ENCODE measurements around the gene SLN. TPM values are rescaled to one million over a fixed set of nuclear protein-coding genes. Genes with fewer than 3 reads are reported as not detected.
A peak's percentile ranks its signal among the peaks of the same experiment; 100 is the strongest.

SLN gene
- total and polyA plus RNA-seq, 12 donors = 0.33 to 13.0 (median 2.5) TPM; not detected in 6

DNA sequence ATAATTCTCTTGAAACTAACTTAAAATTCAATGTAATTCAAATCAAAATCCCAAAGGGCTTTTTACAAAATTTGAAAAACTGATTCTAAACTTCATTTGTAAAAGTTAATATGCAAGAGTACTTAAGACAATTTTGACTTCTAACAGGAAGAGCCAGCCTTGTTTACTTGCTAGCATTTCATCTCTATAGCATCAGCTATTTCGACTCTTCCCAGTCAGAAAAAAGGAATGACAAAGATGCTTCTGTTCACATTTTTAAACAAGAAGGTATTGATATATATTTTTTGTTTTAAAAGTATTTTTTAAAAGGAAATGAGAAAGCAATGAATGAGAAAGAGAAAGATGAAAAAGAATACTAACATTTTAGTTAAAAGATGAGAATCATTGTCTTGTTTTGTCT, 16.4 kb downstream of the SLN start:
- Histone ChIP-seq H3K9me3 (replicated peaks in 1 of 3) (no peaks in the 10 kb centered on the region), H3K4me1 (replicated peaks in 1 of 2) (no peaks in the 10 kb centered on the region), H3K27ac (no peak overlapping the region), H3K27me3 (peaks cover 8% of the 10 kb centered on the region), H3K4me3 (no peak overlapping the region), H3K36me3 (replicated peaks in 1 of 2) (no peaks in the 10 kb centered on the region)
- intact Hi-C loops (cut with DNase I) = no loop called here
- DNase-seq = no peak
- TF ChIP-seq CTCF (IDR thresholded peaks at IDR 0.05) (no peak), POLR2A (IDR thresholded peaks at IDR 0.05) (no peak)
- whole genome bisulfite sequencing, 4 donors = 68 to 84% (median 76%) methylated on average over 1 of the region's 1 CpG

GRCh38 chr11:107691000-107691750, 20.7 kb downstream of the SLN start:
- DNase-seq = no peak
- Histone ChIP-seq H3K4me3 (no peak overlapping the region), H3K9me3 (replicated peaks in 1 of 3) (no peaks in the 10 kb centered on the region), H3K36me3 (replicated peaks in 1 of 2) (no peaks in the 10 kb centered on the region), H3K27ac (no peak overlapping the region), H3K27me3 (peaks cover 8% of the 10 kb centered on the region), H3K4me1 (replicated peaks in 1 of 2) (no peaks in the 10 kb centered on the region)
- WGBS, 4 donors = 25 to 50% (median 36%) methylated on average over 3 of the region's 3 CpGs
- TF ChIP-seq CTCF (IDR thresholded peaks at IDR 0.05) = no peak
- no peak for TF ChIP-seq POLR2A (IDR thresholded peaks at IDR 0.05)
- intact Hi-C loops (cut with DNase I) = no loop called here

GRCh38 chr11:107689317-107690202, 22.3 kb downstream of the SLN start:
- Histone ChIP-seq H3K27me3 (peaks cover 8% of the 10 kb centered on the region), H3K36me3 (replicated peaks in 1 of 2) (no peaks in the 10 kb centered on the region), H3K9me3 (replicated peaks in 1 of 3) (no peaks in the 10 kb centered on the region), H3K4me1 (replicated peaks in 1 of 2) (no peaks in the 10 kb centered on the region), H3K4me3 (no peak overlapping the region), H3K27ac (no peak overlapping the region)
- 43 to 45% (median 45%) methylated on average over 11 of the region's 11 CpGs for WGBS, 4 donors
- TF ChIP-seq POLR2A (IDR thresholded peaks at IDR 0.05) (no peak), CTCF (IDR thresholded peaks at IDR 0.05) (peak; percentile 48 to 76 (median 74))
- peak; percentile 75 to 91 (median 79) for DNase-seq
- intact Hi-C loops (cut with DNase I) = loop anchor here (5.0 kb wide), 1 partner anchor 112 kb away; no protein-coding TSS in a partner anchor

DNA sequence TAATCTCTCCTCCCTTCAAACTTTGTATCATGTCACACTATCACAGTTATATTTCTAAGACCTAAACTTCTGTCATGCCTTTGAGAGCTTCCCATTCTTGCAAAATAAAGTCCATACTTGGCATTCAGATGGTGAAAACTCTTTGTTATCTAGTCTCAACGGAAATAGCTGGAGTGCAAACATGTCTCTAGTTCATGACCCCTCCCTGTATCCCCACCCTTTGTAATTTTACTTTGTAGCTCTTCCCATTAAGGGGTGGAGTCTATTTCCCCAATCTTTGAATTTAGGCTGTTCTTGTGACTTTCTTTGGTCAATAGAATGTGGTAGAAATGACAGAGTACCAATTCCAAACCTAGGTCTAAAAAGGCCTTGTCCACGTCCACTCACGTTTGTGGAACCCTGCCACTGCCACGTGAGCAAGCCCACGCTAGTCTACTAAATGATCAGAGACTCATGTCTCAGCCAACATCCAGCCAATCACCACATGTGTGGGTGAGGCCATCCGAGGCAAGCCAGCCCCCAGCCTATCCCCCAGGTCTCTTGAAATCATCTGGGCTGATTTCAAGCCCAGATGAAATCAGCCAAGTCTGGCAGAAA, 23.4 kb downstream of the SLN start:
- H3K9me3 ChIP-seq (replicated peaks in 1 of 3) = no peaks in the 10 kb centered on the region
- H3K27ac ChIP-seq = no peak overlapping the region
- no peak for DNase-seq
- intact Hi-C loops (cut with DNase I) = loop anchor here (5.0 kb wide), 1 partner anchor 111 kb away; no protein-coding TSS in a partner anchor
- TF ChIP-seq CTCF (IDR thresholded peaks at IDR 0.05) = no peak
- TF ChIP-seq POLR2A (IDR thresholded peaks at IDR 0.05) = no peak
- no peaks in the 10 kb centered on the region for H3K4me1 ChIP-seq (replicated peaks in 1 of 2)
- 67 to 81% (median 69%) methylated on average over 6 of the region's 6 CpGs for WGBS, 4 donors
- H3K36me3 ChIP-seq (replicated peaks in 1 of 2) = no peaks in the 10 kb centered on the region
- peaks cover 8% of the 10 kb centered on the region for H3K27me3 ChIP-seq
- H3K4me3 ChIP-seq = no peak overlapping the region
